Tibial nerve (tissue), 4 donors: ENCODE measurements around the gene TMEM109.

Experiments
- CTCF ChIP-seq, 5 experiments: fragments of 200-600 bp in 3 of 5; fragments of 450-650 bp in 2 of 5; sonication (generic) in 3 of 5; IDR thresholded peaks; one replicate each; pipeline ENCODE4 v1.5.1; 2016 to 2019; ENCODE audit warnings: antibody characterized with exemption in 5 of 5, mild to moderate bottlenecking in 3 of 5, moderate library complexity in 2 of 5
- EP300 ChIP-seq, 2 donors: sonication (generic); formaldehyde crosslinking; IDR thresholded peaks; one replicate each; pipeline ENCODE4 v1.6.1; 2017; ENCODE audit warnings: antibody characterized with exemption in 2 of 2, mild to moderate bottlenecking in 1 of 2

GRCh38 chr11:60937811-60938210, 23.9 kb downstream of the TMEM109 start:
- TF ChIP-seq EP300 (IDR thresholded peaks at IDR 0.05), result no peak
- TF ChIP-seq CTCF (IDR thresholded peaks at IDR 0.05), result no peak
